H1 (cell line): ENCODE data around the gene UGT1A1. TPM values are rescaled to one million over a fixed set of nuclear protein-coding genes. Genes with fewer than 3 reads are reported as not detected.

ENCODE experiments used
- CTCF ChIA-PET: fragments of 300-600 bp; sonication (Branson Sonifier 250); formaldehyde crosslinking; loops from one replicate; lab custom pipeline; 2021; ENCODE audit not compliant: partially characterized antibody; lab: Charles Lee
- POLR2A ChIA-PET: fragments of 300-600 bp; sonication (Branson Sonifier 250); formaldehyde crosslinking; loops from one replicate; lab custom pipeline; 2021; ENCODE audit warnings: inconsistent platforms; ENCODE audit not compliant: partially characterized antibody; lab: Charles Lee
- DNase-seq, 2 experiments: peaks; one replicate each; pipeline versions ENCODE4 v3.0.0 to v3.0.0-alpha.2; 2010 to 2022; ENCODE audit warnings: low spot score in 2 of 2, low read depth in 1 of 2, mixed read lengths in 1 of 2
- FAIRE-seq: peaks from 2 replicates; lab custom pipeline; 2011; peaks lifted over from hg19 to GRCh38; lab: Jason Lieb, UNC
- H2AFZ ChIP-seq: 2 replicates; pipeline ENCODE4 v1.8.1; 2012; ENCODE audit warnings: low read length, inconsistent platforms
- H2AK5ac ChIP-seq: 2 replicates; pipeline ENCODE4 v1.6.1; 2013; ENCODE audit warnings: low read depth, low read length
- H2BK120ac ChIP-seq: replicated peaks from 2 replicates; pipeline ENCODE3; 2013; ENCODE audit warnings: low read depth, low read length, inconsistent platforms
- H2BK12ac ChIP-seq: 2 replicates; pipeline ENCODE4 v1.6.1; 2013; ENCODE audit warnings: low read depth, low read length
- H2BK15ac ChIP-seq: 2 replicates; pipeline ENCODE4 v1.6.1; 2013; ENCODE audit warnings: low read length
- H2BK20ac ChIP-seq: 2 replicates; pipeline ENCODE4 v1.6.1; 2013; ENCODE audit warnings: low read length
- H2BK5ac ChIP-seq: 2 replicates; pipeline ENCODE4 v1.6.1; 2013; ENCODE audit warnings: low read depth, low read length
- H3K14ac ChIP-seq: 2 replicates; pipeline ENCODE4 v1.6.1; 2013; ENCODE audit warnings: inconsistent platforms; ENCODE audit not compliant: insufficient read length
- H3K18ac ChIP-seq: 2 replicates; pipeline ENCODE4 v1.6.1; 2013; ENCODE audit warnings: low read length; ENCODE audit errors: extremely low read depth
- H3K23ac ChIP-seq: 2 replicates; pipeline ENCODE4 v1.6.1; 2013; ENCODE audit warnings: inconsistent platforms; ENCODE audit not compliant: insufficient read length
- H3K23me2 ChIP-seq: 2 replicates; pipeline ENCODE4 v1.6.1; 2013; ENCODE audit warnings: low read depth, low read length
- H3K27ac ChIP-seq: 2 replicates; pipeline ENCODE4 v1.6.1; 2011; ENCODE audit warnings: low read depth, low read length, inconsistent platforms
- H3K27me3 ChIP-seq, 4 experiments: replicated peaks in 1 of 4; 1 replicate in 1 of 4; 2 replicates in 3 of 4; pipeline versions ENCODE4 v1.6.1 to v1.8.1; 2011 to 2013; ENCODE audit warnings: low read length in 3 of 4, mild to moderate bottlenecking in 3 of 4, inconsistent platforms in 2 of 4, mixed read lengths in 2 of 4, moderate library complexity in 1 of 4; ENCODE audit not compliant: control insufficient read depth in 3 of 4, insufficient read depth in 3 of 4; ENCODE audit errors: extremely low read depth in 1 of 4
- H3K36me3 ChIP-seq, 4 experiments: 2 replicates each; pipeline versions ENCODE4 v1.6.1 to v1.8.1; 2011 to 2013; ENCODE audit warnings: mild to moderate bottlenecking in 4 of 4, low read length in 3 of 4, moderate library complexity in 2 of 4, control low read depth in 1 of 4, inconsistent platforms in 1 of 4; ENCODE audit not compliant: insufficient read depth in 4 of 4, control insufficient read depth in 2 of 4
- H3K4ac ChIP-seq: replicated peaks from 2 replicates; pipeline ENCODE3; 2013; ENCODE audit warnings: low read length, low read depth, mixed read lengths, inconsistent platforms; ENCODE audit not compliant: insufficient read length
- H3K4me1 ChIP-seq, 4 experiments: replicated peaks in 1 of 4; 1 replicate in 1 of 4; 2 replicates in 3 of 4; pipeline versions ENCODE4 v1.6.1 to v1.8.1; 2011 to 2013; ENCODE audit warnings: low read length in 3 of 4, inconsistent platforms in 2 of 4, mixed read lengths in 1 of 4; ENCODE audit not compliant: insufficient read depth in 4 of 4, control insufficient read depth in 3 of 4
- H3K4me2 ChIP-seq, 2 experiments: 2 replicates each; pipeline versions ENCODE4 v1.6.1 to v1.8.1; 2011 to 2013; ENCODE audit warnings: low read depth in 2 of 2, low read length in 2 of 2, control low read depth in 1 of 2, inconsistent platforms in 1 of 2, mild to moderate bottlenecking in 1 of 2; ENCODE audit not compliant: insufficient read depth in 1 of 2
- H3K4me3 ChIP-seq, 4 experiments: fragments of 200-600, 300-600 bp in 1 of 4; sonication (generic), shearing (Covaris generic), sonication (Bioruptor Twin) in 1 of 4; 2 replicates each; pipeline versions ENCODE4 v1.5.1 to v1.8.1; 2011 to 2016; ENCODE audit warnings: low read length in 4 of 4, low read depth in 3 of 4, control low read depth in 2 of 4, inconsistent platforms in 2 of 4, mild to moderate bottlenecking in 2 of 4, mixed read lengths in 1 of 4, moderate library complexity in 1 of 4; ENCODE audit not compliant: insufficient read depth in 2 of 4; ENCODE audit errors: extremely low read depth in 1 of 4
- H3K56ac ChIP-seq: replicated peaks from 2 replicates; pipeline ENCODE3; 2013; ENCODE audit warnings: low read depth, mild to moderate bottlenecking, mixed read lengths, low read length, inconsistent platforms; ENCODE audit not compliant: insufficient read length
- H3K79me1 ChIP-seq: 2 replicates; pipeline ENCODE4 v1.6.1; 2013; ENCODE audit warnings: low read depth, low read length, control low read depth
- H3K79me2 ChIP-seq, 2 experiments: 2 replicates each; pipeline versions ENCODE4 v1.6.1 to v1.8.1; 2012 to 2013; ENCODE audit warnings: low read length in 2 of 2, mild to moderate bottlenecking in 2 of 2, inconsistent platforms in 1 of 2; ENCODE audit not compliant: insufficient read depth in 2 of 2, control insufficient read depth in 1 of 2
- H3K9ac ChIP-seq, 4 experiments: replicated peaks in 1 of 4; 1 replicate in 1 of 4; 2 replicates in 3 of 4; pipeline versions ENCODE4 v1.6.1 to v1.8.1; 2011 to 2013; ENCODE audit warnings: low read depth in 3 of 4, low read length in 3 of 4, control low read depth in 2 of 4, mild to moderate bottlenecking in 2 of 4, moderate library complexity in 2 of 4, inconsistent platforms in 1 of 4; ENCODE audit errors: extremely low read depth in 1 of 4
- H3K9me3 ChIP-seq, 2 experiments: 2 replicates each; pipeline versions ENCODE4 v1.6.1 to v1.8.1; 2012 to 2013; ENCODE audit warnings: mild to moderate bottlenecking in 2 of 2, moderate library complexity in 2 of 2, control low read depth in 1 of 2, inconsistent platforms in 1 of 2, low read depth in 1 of 2, low read length in 1 of 2, mixed read lengths in 1 of 2; ENCODE audit not compliant: insufficient read depth in 2 of 2
- H4K20me1 ChIP-seq, 2 experiments: replicated peaks in 1 of 2; 2 replicates each; pipeline versions ENCODE3 to v1.8.1; 2011 to 2013; ENCODE audit warnings: inconsistent platforms in 2 of 2, low read length in 2 of 2, mild to moderate bottlenecking in 1 of 2; ENCODE audit not compliant: insufficient read depth in 2 of 2, control insufficient read depth in 1 of 2
- H4K5ac ChIP-seq: 2 replicates; pipeline ENCODE4 v1.6.1; 2013; ENCODE audit warnings: low read length, low read depth, mixed read lengths, inconsistent platforms; ENCODE audit not compliant: insufficient read length
- H4K8ac ChIP-seq: 2 replicates; pipeline ENCODE4 v1.8.0; 2013; ENCODE audit warnings: mild to moderate bottlenecking, moderate library complexity, low read length, inconsistent platforms; ENCODE audit not compliant: insufficient read depth; ENCODE audit errors: extremely low read depth
- H4K91ac ChIP-seq: replicated peaks from 2 replicates; pipeline ENCODE3; 2013; ENCODE audit warnings: low read length, mixed read lengths, inconsistent platforms; ENCODE audit not compliant: insufficient read length
- BCL11A ChIP-seq, 2 experiments: IDR thresholded peaks; one replicate each; pipeline ENCODE4 v1.6.1; 2011; ENCODE audit warnings: low read depth in 2 of 2, low read length in 2 of 2, mild to moderate bottlenecking in 2 of 2
- EZH2 ChIP-seq: fragments of 200-600 bp; sonication (generic); IDR thresholded peaks from 2 replicates; pipeline ENCODE4 v1.7.1; 2012; ENCODE audit warnings: low read depth, mild to moderate bottlenecking, moderate library complexity, low read length, inconsistent platforms; ENCODE audit not compliant: severe bottlenecking
- JUN ChIP-seq: IDR thresholded peaks from 2 replicates; pipeline ENCODE4 v1.6.1; 2011; ENCODE audit warnings: low read depth, mild to moderate bottlenecking, improper control_type of control experiment, low read length
- MAFK ChIP-seq: IDR thresholded peaks from 2 replicates; pipeline ENCODE4 v1.6.1; 2012; ENCODE audit warnings: low read depth, mild to moderate bottlenecking, improper control_type of control experiment, low read length
- POLR2A ChIP-seq, 2 experiments: IDR thresholded peaks; 1 replicate in 1 of 2; 2 replicates in 1 of 2; pipeline ENCODE4 v1.6.1; 2011; ENCODE audit warnings: low read depth in 2 of 2, low read length in 2 of 2, mild to moderate bottlenecking in 2 of 2; ENCODE audit errors: control extremely low read depth in 1 of 2
- RXRA ChIP-seq: IDR thresholded peaks from 2 replicates; pipeline ENCODE4 v1.6.1; 2011; ENCODE audit warnings: low read depth, mild to moderate bottlenecking, low read length, moderate library complexity; ENCODE audit not compliant: insufficient read depth
- SIN3A ChIP-seq, 2 experiments: IDR thresholded peaks in 1 of 2; conservative IDR thresholded peaks in 1 of 2; 2 replicates each; pipeline ENCODE4 v1.6.1; 2011 to 2012; ENCODE audit warnings: low read length in 2 of 2, improper control_type of control experiment in 1 of 2, low read depth in 1 of 2, mild to moderate bottlenecking in 1 of 2
- SIRT6 ChIP-seq: IDR thresholded peaks from one replicate; pipeline ENCODE4 v1.7.1; 2012; ENCODE audit warnings: low read length, inconsistent platforms
- TAF7 ChIP-seq: optimal IDR thresholded peaks from 2 replicates; pipeline ENCODE3; 2011; ENCODE audit warnings: low read depth, mild to moderate bottlenecking, inconsistent platforms, low read length, moderate library complexity, borderline replicate concordance
- TBP ChIP-seq: IDR thresholded peaks from 2 replicates; pipeline ENCODE4 v1.6.1; 2011; ENCODE audit warnings: low read depth, low read length, improper control_type of control experiment
- ZNF274 ChIP-seq: IDR thresholded peaks from 2 replicates; pipeline ENCODE4 v1.7.0; 2012; ENCODE audit warnings: low read length, borderline replicate concordance; ENCODE audit errors: extremely low read depth
- WGBS, 2 experiments: shearing (Covaris generic) in 1 of 2; methylation state at CpG; one replicate each; pipeline versions ENCODE4 v1.1.6 to v1.1.7; 2013 to 2015; ENCODE audit warnings: low lambda C conversion rate in 2 of 2, mixed read lengths in 2 of 2, inconsistent platforms in 1 of 2, low coverage in 1 of 2, missing lambda C conversion rate in 1 of 2; ENCODE audit not compliant: insufficient replicate concordance in 2 of 2, insufficient coverage in 1 of 2, insufficient read length in 1 of 2; ENCODE audit errors: extremely low coverage in 1 of 2, missing lambda C conversion rate in 1 of 2; 5-methylcytosine and 5-hydroxymethylcytosine counted together
- polyA plus RNA-seq, 7 experiments: library from polyadenylated mRNA; depleted of rRNA in 3 of 7; stranded (reverse) in 5 of 7; unstranded in 2 of 7; fragments of >200 nt in 5 of 7; fragments of 200-250 nt in 2 of 7; gene quantifications; 1 replicate in 5 of 7; 2 replicates in 1 of 7; 4 replicates in 1 of 7; pipeline versions ENCODE4 v1.2.1 to v1.2.3, GENCODE V29; 2011 to 2013; ENCODE audit warnings: missing spikeins in 2 of 7, mixed read lengths in 2 of 7
- total RNA-seq: library from RNA; stranded (reverse); fragmentation: NEBNext Ultra II Directional; extraction: Animal tissue kit (Norgen Biotek cat#: 25700); gene quantifications from 2 replicates; pipeline ENCODE4 v1.2.1, GENCODE V29; 2021

The UGT1A1 gene
- total and polyA plus RNA-seq, 2 of the 8 experiments (the other 6 are each of a cell fraction or from before 2014, with no cell fraction given) = not detected

- no peak overlapping the region for H2AK5ac ChIP-seq
- H4K91ac ChIP-seq = no peak overlapping the region
- H3K4me1 ChIP-seq = no peaks in the 10 kb centered on the region
- 89% methylated on average over 7 of the region's 7 CpGs; no CpG with 5 or more reads in 1 of the 2 experiments for WGBS, 2 experiments
- H2AFZ ChIP-seq = no peak overlapping the region
- H3K27ac ChIP-seq = no peak overlapping the region
- FAIRE-seq = no peak
- H3K23ac ChIP-seq = no peak overlapping the region
- H2BK5ac ChIP-seq = no peak overlapping the region
- H3K56ac ChIP-seq = no peak overlapping the region
- no peak overlapping the region for H3K4me2 ChIP-seq
- H4K5ac ChIP-seq = no peak overlapping the region
- no peaks in the 10 kb centered on the region for H3K9me3 ChIP-seq
- CTCF ChIA-PET = interaction anchor here (0.7 to 1.7 kb wide), 2 partner anchors 239 to 265 kb away, joined by 3 to 4 read pairs; no protein-coding TSS in a partner anchor
- no peak for DNase-seq
- no peak overlapping the region for H2BK15ac ChIP-seq
- H3K14ac ChIP-seq = no peak overlapping the region
- no peak overlapping the region for H2BK20ac ChIP-seq
- no peaks in the 10 kb centered on the region for H3K79me1 ChIP-seq
- H3K9ac ChIP-seq = no peak overlapping the region
- POLR2A ChIA-PET = no interaction called here
- H2BK120ac ChIP-seq = no peak overlapping the region
- no peak overlapping the region for H4K8ac ChIP-seq
- no peaks in the 10 kb centered on the region for H3K79me2 ChIP-seq
- no peaks in the 10 kb centered on the region for H3K36me3 ChIP-seq
- H3K4me3 ChIP-seq = no peak overlapping the region
- peaks cover 0 to 1% (median 0%) of the 10 kb centered on the region in 4 experiments; a peak in 1 of 7 replicates for H3K27me3 ChIP-seq
- H3K4ac ChIP-seq = no peak overlapping the region
- H4K20me1 ChIP-seq = no peaks in the 10 kb centered on the region
- TF ChIP-seq BCL11A (IDR thresholded peaks at IDR 0.05; ENCODE audit: low read depth in 2 of 2, low read length in 2 of 2) = no peak
- no peak for TF ChIP-seq RXRA
- no peak for TF ChIP-seq SIRT6
- TF ChIP-seq EZH2 = no peak
- no peak for TF ChIP-seq MAFK
- no peak for TF ChIP-seq SIN3A (conservative IDR thresholded peaks at IDR 0.05 in 1 of 2, IDR thresholded peaks at IDR 0.05 in 1 of 2; ENCODE audit: low read depth in 1 of 2, low read length in 2 of 2)
- TF ChIP-seq ZNF274 = no peak
- no peak for TF ChIP-seq JUN
- TF ChIP-seq POLR2A (IDR thresholded peaks at IDR 0.05; ENCODE audit: control extremely low read depth in 1 of 2, low read depth in 2 of 2, low read length in 2 of 2) = no peak
- TF ChIP-seq TAF7 = no peak
- TF ChIP-seq TBP = no peak
- H3K18ac ChIP-seq = no peak overlapping the region
- no peaks in the 10 kb centered on the region for H3K23me2 ChIP-seq
- no peak overlapping the region for H2BK12ac ChIP-seq
Observed at GRCh38 chr2:233713262-233713615, 46.8 kb upstream of the UGT1A1 start.
